SK-N-SH (cell line): Measurements from ENCODE around the gene ISOC2. TPM values are rescaled to one million over a fixed set of nuclear protein-coding genes. Genes with fewer than 3 reads are reported as not detected.

Source experiments
- CTCF ChIA-PET: fragments of 300-600, 350-600 bp; formaldehyde crosslinking; extraction: SDS; loops from one replicate; lab custom pipeline; 2021; lab: Yijun Ruan, JAX
- POLR2A ChIA-PET: fragments of 350-600 bp; sonication (Branson Sonifier 250); formaldehyde crosslinking; extraction: SDS; loops from one replicate; lab custom pipeline; 2020; ENCODE audit warnings: antibody characterized with exemption, inconsistent platforms; lab: Yijun Ruan, JAX
- DNase-seq: peaks from one replicate; pipeline ENCODE4 v3.0.0; 2012
- H2AFZ ChIP-seq: fragments of 200-600 bp; sonication (generic); 2 replicates; pipeline ENCODE4 v1.8.1; 2016; ENCODE audit warnings: antibody characterized with exemption, mild to moderate bottlenecking, low read depth
- H3F3A ChIP-seq: fragments of 200-600 bp; sonication (generic); replicated peaks from 2 replicates; pipeline ENCODE3; 2016; ENCODE audit warnings: antibody characterized with exemption, mild to moderate bottlenecking; ENCODE audit not compliant: insufficient read depth
- H3K27ac ChIP-seq, 2 experiments: fragments of 200-500 bp in 1 of 2; fragments of 200-600 bp in 1 of 2; sonication (Bioruptor generic) in 1 of 2; sonication (generic), shearing (Covaris generic) in 1 of 2; 2 replicates each; pipeline versions ENCODE4 v1.5.1 to v1.6.1; 2014 to 2016; ENCODE audit warnings: low read depth in 2 of 2, inconsistent platforms in 1 of 2, low read length in 1 of 2, mild to moderate bottlenecking in 1 of 2, mixed read lengths in 1 of 2
- H3K27me3 ChIP-seq: fragments of 200-600 bp; sonication (generic), shearing (Covaris generic); 2 replicates; pipeline ENCODE4 v1.6.1; 2016; ENCODE audit warnings: mixed run types; ENCODE audit not compliant: insufficient read depth
- H3K36me3 ChIP-seq, 2 experiments: fragments of 200-500 bp in 1 of 2; fragments of 200-600 bp in 1 of 2; sonication (Bioruptor generic) in 1 of 2; sonication (generic) in 1 of 2; replicated peaks in 1 of 2; 2 replicates each; pipeline versions ENCODE3 to v1.5.1; 2014 to 2016; ENCODE audit warnings: low read length in 1 of 2, mild to moderate bottlenecking in 1 of 2; ENCODE audit not compliant: insufficient read depth in 2 of 2, control insufficient read depth in 1 of 2
- H3K4me1 ChIP-seq, 2 experiments: fragments of 200-500 bp in 1 of 2; fragments of 200-600 bp in 1 of 2; sonication (Bioruptor generic) in 1 of 2; sonication (generic), shearing (Covaris generic) in 1 of 2; 2 replicates each; pipeline versions ENCODE4 v1.5.1 to v1.6.1; 2014 to 2016; ENCODE audit warnings: low read depth in 1 of 2, low read length in 1 of 2, mixed run types in 1 of 2; ENCODE audit not compliant: insufficient read depth in 2 of 2, control insufficient read depth in 1 of 2
- H3K4me2 ChIP-seq: fragments of 200-600 bp; sonication (generic), shearing (Covaris generic); 2 replicates; pipeline ENCODE4 v1.6.1; 2017; ENCODE audit warnings: mixed run types
- H3K4me3 ChIP-seq, 2 experiments: fragments of 200-500 bp in 1 of 2; fragments of 200-600 bp in 1 of 2; sonication (Bioruptor generic) in 1 of 2; sonication (generic), shearing (Covaris generic) in 1 of 2; 2 replicates each; pipeline versions ENCODE4 v1.5.1 to v1.8.1; 2014 to 2016; ENCODE audit warnings: low read depth in 2 of 2, inconsistent platforms in 1 of 2, low read length in 1 of 2, mild to moderate bottlenecking in 1 of 2, mixed read lengths in 1 of 2, moderate library complexity in 1 of 2
- H3K79me2 ChIP-seq: fragments of 200-600 bp; sonication (generic); 2 replicates; pipeline ENCODE4 v1.8.1; 2017; ENCODE audit warnings: mild to moderate bottlenecking; ENCODE audit not compliant: insufficient read depth
- H3K9ac ChIP-seq: fragments of 200-600 bp; sonication (generic); 2 replicates; pipeline ENCODE4 v1.6.1; 2017; ENCODE audit warnings: mixed run types
- H3K9me2 ChIP-seq: fragments of 200-600 bp; sonication (generic); 2 replicates; pipeline ENCODE4 v1.6.1; 2017; ENCODE audit warnings: mixed run types
- H3K9me3 ChIP-seq: fragments of 200-600 bp; sonication (generic); 2 replicates; pipeline ENCODE4 v1.6.1; 2017; ENCODE audit warnings: mixed run types, mild to moderate bottlenecking, moderate library complexity
- H4K20me1 ChIP-seq: fragments of 200-600 bp; sonication (generic); 2 replicates; pipeline ENCODE4 v1.6.1; 2017; ENCODE audit warnings: mild to moderate bottlenecking, mixed run types; ENCODE audit not compliant: insufficient read depth
- ELF1 ChIP-seq: IDR thresholded peaks from 2 replicates; pipeline ENCODE4 v1.4.0; 2012
- FOXJ3 ChIP-seq: sonication (generic); formaldehyde crosslinking; IDR thresholded peaks from 2 replicates; pipeline ENCODE4 v1.5.1; 2020; ENCODE audit warnings: mild to moderate bottlenecking, missing genetic modification reagents
- GABPA ChIP-seq: IDR thresholded peaks from 2 replicates; pipeline ENCODE4 v1.4.0; 2012; ENCODE audit warnings: low read depth, mild to moderate bottlenecking
- IRF3 ChIP-seq: fragments of 150-350 bp; IDR thresholded peaks from 2 replicates; pipeline ENCODE4 v1.6.1; 2016; ENCODE audit warnings: mild to moderate bottlenecking, low read depth, low read length
- JUND ChIP-seq: IDR thresholded peaks from 2 replicates; pipeline ENCODE4 v1.4.0; 2012
- NRF1 ChIP-seq: IDR thresholded peaks from 2 replicates; pipeline ENCODE4 v1.6.1; 2012; ENCODE audit warnings: low read depth, mild to moderate bottlenecking, low read length
- POLR2AphosphoS5 ChIP-seq: IDR thresholded peaks from 2 replicates; pipeline ENCODE4 v1.6.1; 2012; ENCODE audit warnings: low read depth, low read length
- RAD21 ChIP-seq: IDR thresholded peaks from 2 replicates; pipeline ENCODE4 v1.6.1; 2012; ENCODE audit warnings: mild to moderate bottlenecking, low read length
- RCOR1 ChIP-seq: fragments of 150-350 bp; IDR thresholded peaks from 2 replicates; pipeline ENCODE4 v1.6.1; 2017; ENCODE audit warnings: antibody characterized with exemption, low read length
- RXRA ChIP-seq: IDR thresholded peaks from 2 replicates; pipeline ENCODE4 v1.4.0; 2012; ENCODE audit warnings: low read depth, mild to moderate bottlenecking, borderline replicate concordance
- SIN3A ChIP-seq: IDR thresholded peaks from 2 replicates; pipeline ENCODE4 v1.6.1; 2012; ENCODE audit warnings: low read depth, mild to moderate bottlenecking, low read length, moderate library complexity, borderline replicate concordance
- SMC3 ChIP-seq: IDR thresholded peaks from 2 replicates; pipeline ENCODE4 v1.6.1; 2012; ENCODE audit warnings: low read depth, low read length, improper control_type of control experiment
- TEAD4 ChIP-seq: IDR thresholded peaks from 2 replicates; pipeline ENCODE4 v1.4.0; 2012; ENCODE audit warnings: mild to moderate bottlenecking, borderline replicate concordance; ENCODE audit not compliant: insufficient read depth
- USF1 ChIP-seq: IDR thresholded peaks from 2 replicates; pipeline ENCODE4 v1.4.0; 2012; ENCODE audit warnings: low read depth, borderline replicate concordance
- YY1 ChIP-seq: IDR thresholded peaks from 2 replicates; pipeline ENCODE4 v1.4.0; 2012; ENCODE audit warnings: low read depth, mild to moderate bottlenecking
- WGBS: methylation state at CpG from one replicate; pipeline ENCODE4 v1.1.6; 2017; ENCODE audit warnings: low lambda C conversion rate; 5-methylcytosine and 5-hydroxymethylcytosine counted together
- polyA plus RNA-seq, 3 experiments: library from polyadenylated mRNA; depleted of rRNA; stranded (reverse); fragments of >200 nt; gene quantifications; 2 replicates each; pipeline ENCODE4 v1.2.3, GENCODE V29; 2012
- TF ChIP-seq, protein P1 (sequence below): IDR thresholded peaks from 2 replicates; pipeline ENCODE4 v1.4.0; 2012; ENCODE audit warnings: low read depth
- TF ChIP-seq, protein P2 (sequence below): IDR thresholded peaks from 2 replicates; pipeline ENCODE4 v1.6.1; 2012; ENCODE audit warnings: mild to moderate bottlenecking, low read depth, low read length, moderate library complexity

ISOC2 gene
- polyA plus RNA-seq, 1 of the 3 experiments (the other 2 are of a cell fraction): 65.4 TPM

- Histone ChIP-seq H3K9ac (no peak overlapping the region), H3F3A (peaks cover 17% of the 10 kb centered on the region), H2AFZ (no peak overlapping the region), H3K4me3 (no peak overlapping the region), H3K36me3 (no peaks in the 10 kb centered on the region)
- TF ChIP-seq IRF3 (no peak), SIN3A (no peak), RXRA (no peak), GABPA (no peak), ELF1 (no peak), NRF1 (no peak), JUND (no peak), RCOR1 (no peak), TEAD4 (no peak), POLR2AphosphoS5 (no peak)
- TF ChIP-seq, protein P1, sequence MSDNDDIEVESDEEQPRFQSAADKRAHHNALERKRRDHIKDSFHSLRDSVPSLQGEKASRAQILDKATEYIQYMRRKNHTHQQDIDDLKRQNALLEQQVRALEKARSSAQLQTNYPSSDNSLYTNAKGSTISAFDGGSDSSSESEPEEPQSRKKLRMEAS: no peak
- TF ChIP-seq, all 33 proteins: peak for 0
- Histone ChIP-seq H3K4me1 (peaks cover 5 to 6% of the 10 kb centered on the region in 2 experiments; a peak in 2 of 4 replicates), H3K27ac (no peak overlapping the region), H3K4me2 (no peak overlapping the region), H3K9me3 (no peaks in the 10 kb centered on the region), H3K27me3 (no peaks in the 10 kb centered on the region), H4K20me1 (no peaks in the 10 kb centered on the region), H3K9me2 (no peaks in the 10 kb centered on the region), H3K79me2 (no peaks in the 10 kb centered on the region)
- WGBS: 89% methylated on average over 12 of the region's 13 CpGs
- ChIA-PET POLR2A (no interaction called here), CTCF (interaction anchor here (1.4 kb wide), 1 partner anchor 33 kb away, joined by 12 read pairs; no protein-coding TSS in a partner anchor)
- no peak for DNase-seq
These were observed 9.8 kb upstream of the ISOC2 start for GRCh38 chr19:55471266-55471665.

- peak overlapping the region; percentile 26 for H3K4me2 ChIP-seq
- H3K9ac ChIP-seq: no peak overlapping the region
- no peaks in the 10 kb centered on the region for H3K27me3 ChIP-seq
- no peaks in the 10 kb centered on the region for H3K9me2 ChIP-seq
- no peak overlapping the region for H3K27ac ChIP-seq
- H3K4me3 ChIP-seq: peak overlapping the region in 1 of 2 experiments; percentile 33; a peak in 1 of 4 replicates
- no peaks in the 10 kb centered on the region for H3K36me3 ChIP-seq
- DNase-seq: no peak
- no peaks in the 10 kb centered on the region for H3K79me2 ChIP-seq
- H3K4me1 ChIP-seq: peaks cover 0 to 3% of the 10 kb centered on the region in 2 experiments; a peak in 2 of 4 replicates
- CTCF ChIA-PET: interaction anchor here (0.7 to 4.9 kb wide), 33 partner anchors 8 to 341 kb away, joined by 3 to 81 read pairs (median 5); partner anchors contain the start of genes DNAAF3, NAT14, SHISA7 and TMEM238
- 0 out of 2 replicates have a peak overlapping the region, but pooled peaks have one; percentile 73 for H2AFZ ChIP-seq
- H4K20me1 ChIP-seq: no peaks in the 10 kb centered on the region
- no peaks in the 10 kb centered on the region for H3K9me3 ChIP-seq
- TF ChIP-seq SIN3A: no peak
- no peak for TF ChIP-seq FOXJ3 (CRISPR knock-in tag)
- no peak for TF ChIP-seq GABPA
- no peak for TF ChIP-seq TEAD4
- no peak for TF ChIP-seq SMC3
- TF ChIP-seq RAD21: no peak
- no peak for TF ChIP-seq YY1
- TF ChIP-seq USF1: no peak
- no peak for TF ChIP-seq RCOR1
- no peak for TF ChIP-seq NRF1
- TF ChIP-seq, protein P2, sequence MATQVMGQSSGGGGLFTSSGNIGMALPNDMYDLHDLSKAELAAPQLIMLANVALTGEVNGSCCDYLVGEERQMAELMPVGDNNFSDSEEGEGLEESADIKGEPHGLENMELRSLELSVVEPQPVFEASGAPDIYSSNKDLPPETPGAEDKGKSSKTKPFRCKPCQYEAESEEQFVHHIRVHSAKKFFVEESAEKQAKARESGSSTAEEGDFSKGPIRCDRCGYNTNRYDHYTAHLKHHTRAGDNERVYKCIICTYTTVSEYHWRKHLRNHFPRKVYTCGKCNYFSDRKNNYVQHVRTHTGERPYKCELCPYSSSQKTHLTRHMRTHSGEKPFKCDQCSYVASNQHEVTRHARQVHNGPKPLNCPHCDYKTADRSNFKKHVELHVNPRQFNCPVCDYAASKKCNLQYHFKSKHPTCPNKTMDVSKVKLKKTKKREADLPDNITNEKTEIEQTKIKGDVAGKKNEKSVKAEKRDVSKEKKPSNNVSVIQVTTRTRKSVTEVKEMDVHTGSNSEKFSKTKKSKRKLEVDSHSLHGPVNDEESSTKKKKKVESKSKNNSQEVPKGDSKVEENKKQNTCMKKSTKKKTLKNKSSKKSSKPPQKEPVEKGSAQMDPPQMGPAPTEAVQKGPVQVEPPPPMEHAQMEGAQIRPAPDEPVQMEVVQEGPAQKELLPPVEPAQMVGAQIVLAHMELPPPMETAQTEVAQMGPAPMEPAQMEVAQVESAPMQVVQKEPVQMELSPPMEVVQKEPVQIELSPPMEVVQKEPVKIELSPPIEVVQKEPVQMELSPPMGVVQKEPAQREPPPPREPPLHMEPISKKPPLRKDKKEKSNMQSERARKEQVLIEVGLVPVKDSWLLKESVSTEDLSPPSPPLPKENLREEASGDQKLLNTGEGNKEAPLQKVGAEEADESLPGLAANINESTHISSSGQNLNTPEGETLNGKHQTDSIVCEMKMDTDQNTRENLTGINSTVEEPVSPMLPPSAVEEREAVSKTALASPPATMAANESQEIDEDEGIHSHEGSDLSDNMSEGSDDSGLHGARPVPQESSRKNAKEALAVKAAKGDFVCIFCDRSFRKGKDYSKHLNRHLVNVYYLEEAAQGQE: no peak
- no peak for TF ChIP-seq RXRA
- TF ChIP-seq, all 33 proteins: peak for 0
- WGBS: 22% methylated on average over 4 of the region's 4 CpGs
- POLR2A ChIA-PET: interaction anchor here (1.5 to 1.6 kb wide), 3 partner anchors 8 to 36 kb away, joined by 3 to 5 read pairs (median 4); partner anchors contain the start of genes NAT14 and ZNF628
- peaks cover 10% of the 10 kb centered on the region for H3F3A ChIP-seq
These were observed 6.6 kb upstream of the ISOC2 start for GRCh38 chr19:55468054-55468393.
